Ishikawa (cell line): ENCODE results near the gene STPG4.

Experiments used
- CEBPB ChIP-seq: IDR thresholded peaks from 2 replicates; pipeline ENCODE4 v1.6.1; 2012
- EP300 ChIP-seq: IDR thresholded peaks from 2 replicates; pipeline ENCODE4 v1.6.1; 2012; ENCODE audit warnings: borderline replicate concordance
- FOXM1 ChIP-seq: IDR thresholded peaks from 2 replicates; pipeline ENCODE4 v1.6.1; 2012; ENCODE audit warnings: low read depth, borderline replicate concordance
- NFIC ChIP-seq: IDR thresholded peaks from 2 replicates; pipeline ENCODE4 v1.6.1; 2012
- RAD21 ChIP-seq: IDR thresholded peaks from 2 replicates; pipeline ENCODE4 v1.6.1; 2012; ENCODE audit warnings: low read depth
- TAF1 ChIP-seq: IDR thresholded peaks from 2 replicates; pipeline ENCODE4 v1.6.1; 2012; ENCODE audit warnings: low read depth, mild to moderate bottlenecking
- TEAD4 ChIP-seq: IDR thresholded peaks from 2 replicates; pipeline ENCODE4 v1.6.1; 2012
- YY1 ChIP-seq: IDR thresholded peaks from 2 replicates; pipeline ENCODE4 v1.6.1; 2012; ENCODE audit warnings: low read depth
- TF ChIP-seq, protein P1 (sequence below): IDR thresholded peaks from 2 replicates; pipeline ENCODE4 v1.6.1; 2012
- TF ChIP-seq, protein P2 (sequence below): IDR thresholded peaks from 2 replicates; pipeline ENCODE4 v1.6.1; 2012; ENCODE audit warnings: low read depth, mild to moderate bottlenecking
- TF ChIP-seq, protein P3 (sequence below): IDR thresholded peaks from 2 replicates; pipeline ENCODE4 v1.6.1; 2012

DNA sequence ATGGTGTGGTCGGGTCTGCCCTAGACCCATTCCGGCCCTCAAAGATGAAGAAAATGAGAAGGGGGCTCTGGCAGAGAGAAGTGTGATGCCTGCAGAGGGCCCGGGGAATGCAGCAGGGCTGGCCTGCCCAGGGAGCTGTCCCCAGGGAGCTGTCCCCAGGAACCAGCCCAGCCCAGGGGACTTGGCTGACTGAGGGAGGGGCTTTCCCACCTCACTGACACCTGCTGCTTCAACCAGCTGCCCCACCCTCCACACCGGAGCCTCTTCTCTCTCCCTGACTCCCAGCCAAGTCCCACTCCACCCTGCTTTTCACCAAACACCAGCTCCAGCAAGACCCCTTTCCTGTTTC lies 111.2 kb downstream of the STPG4 start:
- TF ChIP-seq EP300 (no peak), RAD21 (no peak), TEAD4 (no peak), FOXM1 (no peak), TAF1 (no peak), CEBPB (no peak), YY1 (no peak), NFIC (peak; percentile 2; the same call in 1 of the 2 replicates)
- TF ChIP-seq, protein P1, sequence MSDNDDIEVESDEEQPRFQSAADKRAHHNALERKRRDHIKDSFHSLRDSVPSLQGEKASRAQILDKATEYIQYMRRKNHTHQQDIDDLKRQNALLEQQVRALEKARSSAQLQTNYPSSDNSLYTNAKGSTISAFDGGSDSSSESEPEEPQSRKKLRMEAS, result no peak
- TF ChIP-seq, protein P2, sequence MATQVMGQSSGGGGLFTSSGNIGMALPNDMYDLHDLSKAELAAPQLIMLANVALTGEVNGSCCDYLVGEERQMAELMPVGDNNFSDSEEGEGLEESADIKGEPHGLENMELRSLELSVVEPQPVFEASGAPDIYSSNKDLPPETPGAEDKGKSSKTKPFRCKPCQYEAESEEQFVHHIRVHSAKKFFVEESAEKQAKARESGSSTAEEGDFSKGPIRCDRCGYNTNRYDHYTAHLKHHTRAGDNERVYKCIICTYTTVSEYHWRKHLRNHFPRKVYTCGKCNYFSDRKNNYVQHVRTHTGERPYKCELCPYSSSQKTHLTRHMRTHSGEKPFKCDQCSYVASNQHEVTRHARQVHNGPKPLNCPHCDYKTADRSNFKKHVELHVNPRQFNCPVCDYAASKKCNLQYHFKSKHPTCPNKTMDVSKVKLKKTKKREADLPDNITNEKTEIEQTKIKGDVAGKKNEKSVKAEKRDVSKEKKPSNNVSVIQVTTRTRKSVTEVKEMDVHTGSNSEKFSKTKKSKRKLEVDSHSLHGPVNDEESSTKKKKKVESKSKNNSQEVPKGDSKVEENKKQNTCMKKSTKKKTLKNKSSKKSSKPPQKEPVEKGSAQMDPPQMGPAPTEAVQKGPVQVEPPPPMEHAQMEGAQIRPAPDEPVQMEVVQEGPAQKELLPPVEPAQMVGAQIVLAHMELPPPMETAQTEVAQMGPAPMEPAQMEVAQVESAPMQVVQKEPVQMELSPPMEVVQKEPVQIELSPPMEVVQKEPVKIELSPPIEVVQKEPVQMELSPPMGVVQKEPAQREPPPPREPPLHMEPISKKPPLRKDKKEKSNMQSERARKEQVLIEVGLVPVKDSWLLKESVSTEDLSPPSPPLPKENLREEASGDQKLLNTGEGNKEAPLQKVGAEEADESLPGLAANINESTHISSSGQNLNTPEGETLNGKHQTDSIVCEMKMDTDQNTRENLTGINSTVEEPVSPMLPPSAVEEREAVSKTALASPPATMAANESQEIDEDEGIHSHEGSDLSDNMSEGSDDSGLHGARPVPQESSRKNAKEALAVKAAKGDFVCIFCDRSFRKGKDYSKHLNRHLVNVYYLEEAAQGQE, result peak; percentile 64
- TF ChIP-seq, protein P3, sequence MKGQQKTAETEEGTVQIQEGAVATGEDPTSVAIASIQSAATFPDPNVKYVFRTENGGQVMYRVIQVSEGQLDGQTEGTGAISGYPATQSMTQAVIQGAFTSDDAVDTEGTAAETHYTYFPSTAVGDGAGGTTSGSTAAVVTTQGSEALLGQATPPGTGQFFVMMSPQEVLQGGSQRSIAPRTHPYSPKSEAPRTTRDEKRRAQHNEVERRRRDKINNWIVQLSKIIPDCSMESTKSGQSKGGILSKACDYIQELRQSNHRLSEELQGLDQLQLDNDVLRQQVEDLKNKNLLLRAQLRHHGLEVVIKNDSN, result no peak
